GM23338 (cell line): ENCODE measurements around the gene UNK. TPM values are rescaled to one million over a fixed set of nuclear protein-coding genes. Genes with fewer than 3 reads are reported as not detected.

Source experiments
- ATAC-seq: fragments of 200-7000 bp; cut with Tn5 transposase; 3 replicates; pipeline ENCODE4 v1.9.1; 2020
- DNase-seq: peaks from one replicate; pipeline ENCODE4 v3.0.0-alpha.2; 2015; ENCODE audit warnings: low spot score
- H2AFZ ChIP-seq: fragments of 200-600 bp; sonication (generic); 2 replicates; pipeline ENCODE4 v1.8.0; 2016; ENCODE audit warnings: antibody characterized with exemption, mild to moderate bottlenecking, moderate library complexity
- H3F3A ChIP-seq: fragments of 200-600 bp; sonication (generic); replicated peaks from 2 replicates; pipeline ENCODE4 v1.8.0; 2017; ENCODE audit warnings: antibody characterized with exemption, mixed run types, low read depth
- H3K27ac ChIP-seq: fragments of 200-600 bp; sonication (generic); 2 replicates; pipeline ENCODE4 v1.6.1; 2016; ENCODE audit warnings: low read depth
- H3K27me3 ChIP-seq: fragments of 200-600 bp; sonication (generic); 2 replicates; pipeline ENCODE4 v1.8.0; 2016; ENCODE audit warnings: mild to moderate bottlenecking, mixed run types, moderate library complexity; ENCODE audit not compliant: insufficient read depth
- H3K36me3 ChIP-seq: fragments of 200-600 bp; sonication (generic); 2 replicates; pipeline ENCODE4 v1.8.0; 2016; ENCODE audit warnings: mild to moderate bottlenecking; ENCODE audit not compliant: insufficient read depth
- H3K4me1 ChIP-seq: fragments of 200-600 bp; sonication (generic); 2 replicates; pipeline ENCODE4 v1.8.0; 2016; ENCODE audit warnings: mild to moderate bottlenecking, moderate library complexity; ENCODE audit not compliant: insufficient read depth
- H3K4me2 ChIP-seq: fragments of 200-600 bp; sonication (generic); 2 replicates; pipeline ENCODE4 v1.7.1; 2017; ENCODE audit warnings: mixed run types
- H3K4me3 ChIP-seq: fragments of 200-600 bp; sonication (generic); 2 replicates; pipeline ENCODE4 v1.6.1; 2016; ENCODE audit warnings: mixed run types
- H3K79me2 ChIP-seq: fragments of 200-600 bp; sonication (generic); replicated peaks from 2 replicates; pipeline ENCODE4 v1.8.0; 2017; ENCODE audit warnings: mild to moderate bottlenecking; ENCODE audit not compliant: insufficient read depth
- H3K9me2 ChIP-seq: fragments of 200-600 bp; sonication (generic); 2 replicates; pipeline ENCODE4 v1.8.0; 2017; ENCODE audit not compliant: insufficient read depth
- H4K20me1 ChIP-seq: fragments of 200-600 bp; sonication (generic); replicated peaks from 2 replicates; pipeline ENCODE4 v1.8.0; 2017; ENCODE audit warnings: mild to moderate bottlenecking; ENCODE audit not compliant: insufficient read depth
- H3K27ac Mint-ChIP-seq: 2 replicates; pipeline ENCODE4 v1.8.0; 2020; ENCODE audit warnings: inconsistent platforms, mild to moderate bottlenecking, moderate library complexity, mixed read lengths
- H3K27me3 Mint-ChIP-seq: 3 replicates; pipeline ENCODE4 v1.8.0; 2022; ENCODE audit warnings: low read depth, mild to moderate bottlenecking, moderate library complexity, mixed read lengths, inconsistent platforms; ENCODE audit not compliant: insufficient read depth, poor library complexity
- H3K36me3 Mint-ChIP-seq: 3 replicates; pipeline ENCODE4 v1.8.0; 2021; ENCODE audit warnings: low read depth, mild to moderate bottlenecking, inconsistent platforms, moderate library complexity, mixed read lengths
- H3K4me1 Mint-ChIP-seq: 3 replicates; pipeline ENCODE4 v1.8.0; 2020; ENCODE audit warnings: mild to moderate bottlenecking, inconsistent platforms, mixed read lengths
- H3K4me3 Mint-ChIP-seq: 3 replicates; pipeline ENCODE4 v1.8.0; 2021; ENCODE audit warnings: moderate library complexity, mild to moderate bottlenecking, inconsistent platforms, mixed read lengths
- H3K9me3 Mint-ChIP-seq: 3 replicates; pipeline ENCODE4 v1.8.0; 2020; ENCODE audit warnings: moderate library complexity, mild to moderate bottlenecking, inconsistent platforms, mixed read lengths
- CREB1 ChIP-seq: fragments of 250-450 bp; sonication (Bioruptor Pico); IDR thresholded peaks from 2 replicates; pipeline ENCODE4 v1.5.0; 2020; ENCODE audit warnings: low read depth, mild to moderate bottlenecking, moderate library complexity
- EZH2 ChIP-seq: fragments of 200-600 bp; sonication (generic); IDR thresholded peaks from one replicate; pipeline ENCODE4 v1.8.0; 2017; ENCODE audit warnings: antibody characterized with exemption, mild to moderate bottlenecking, low read depth; ENCODE audit not compliant: unreplicated experiment
- JUNB ChIP-seq: IDR thresholded peaks from one replicate; pipeline ENCODE4 v1.6.1; 2016; ENCODE audit warnings: antibody characterized with exemption; ENCODE audit not compliant: unreplicated experiment
- POLR2AphosphoS5 ChIP-seq: IDR thresholded peaks from 2 replicates; pipeline ENCODE4 v1.6.1; 2016; ENCODE audit warnings: antibody characterized with exemption, low read depth
- STAT1 ChIP-seq: IDR thresholded peaks from one replicate; pipeline ENCODE4 v1.6.1; 2016; ENCODE audit warnings: antibody characterized with exemption; ENCODE audit not compliant: unreplicated experiment
- ZNF114 ChIP-seq: fragments of 250-450 bp; sonication (Bioruptor Pico); IDR thresholded peaks from 2 replicates; pipeline ENCODE4 v1.5.0; 2020; ENCODE audit warnings: mild to moderate bottlenecking, moderate library complexity
- polyA plus RNA-seq: library from polyadenylated mRNA; unstranded; fragments of >200 nt; fragmentation: Nextera tagmentation; extraction: Ambion mirVana; gene quantifications from 2 replicates; pipeline ENCODE4 v1.2.1, GENCODE V29; 2016
- total RNA-seq: library from RNA; depleted of rRNA; stranded (reverse); fragments of >200 nt; shearing (Covaris generic); gene quantifications from 2 replicates; pipeline ENCODE4 v1.2.3, GENCODE V29; 2014
- TF ChIP-seq, protein P1 (sequence below): fragments of 250-450 bp; sonication (Bioruptor Pico); IDR thresholded peaks from 2 replicates; pipeline ENCODE4 v1.5.0; 2020; ENCODE audit warnings: mild to moderate bottlenecking, moderate library complexity
- TF ChIP-seq, protein P2 (sequence below), 2 experiments: fragments of 200-600 bp in 1 of 2; sonication (generic) in 1 of 2; conservative IDR thresholded peaks; 2 replicates each; pipeline versions ENCODE4 v1.5.1 to v1.6.1; 2016 to 2017; ENCODE audit warnings: antibody characterized with exemption in 2 of 2, low read depth in 2 of 2, mild to moderate bottlenecking in 2 of 2, moderate library complexity in 1 of 2

Gene UNK
- total and polyA plus RNA-seq, 2 experiments from 2014 or later: 21.8 to 65.2 TPM

DNA sequence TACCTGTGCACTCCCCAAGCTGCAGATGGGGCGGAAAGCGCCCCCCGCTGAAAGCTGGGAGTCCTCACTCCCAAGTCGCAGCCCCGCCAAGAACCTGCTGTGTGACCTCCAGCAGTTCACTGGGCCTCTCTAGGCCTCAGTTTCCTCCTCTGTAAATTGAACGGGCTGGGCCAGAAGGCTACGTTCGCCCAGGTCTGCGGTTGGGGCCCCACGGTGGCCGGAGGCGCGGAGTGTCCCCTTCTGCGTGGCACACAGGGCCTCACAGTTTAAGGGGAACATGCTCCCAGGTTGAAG, 20.2 kb upstream of the UNK start (continued):
- TF ChIP-seq, protein P1, sequence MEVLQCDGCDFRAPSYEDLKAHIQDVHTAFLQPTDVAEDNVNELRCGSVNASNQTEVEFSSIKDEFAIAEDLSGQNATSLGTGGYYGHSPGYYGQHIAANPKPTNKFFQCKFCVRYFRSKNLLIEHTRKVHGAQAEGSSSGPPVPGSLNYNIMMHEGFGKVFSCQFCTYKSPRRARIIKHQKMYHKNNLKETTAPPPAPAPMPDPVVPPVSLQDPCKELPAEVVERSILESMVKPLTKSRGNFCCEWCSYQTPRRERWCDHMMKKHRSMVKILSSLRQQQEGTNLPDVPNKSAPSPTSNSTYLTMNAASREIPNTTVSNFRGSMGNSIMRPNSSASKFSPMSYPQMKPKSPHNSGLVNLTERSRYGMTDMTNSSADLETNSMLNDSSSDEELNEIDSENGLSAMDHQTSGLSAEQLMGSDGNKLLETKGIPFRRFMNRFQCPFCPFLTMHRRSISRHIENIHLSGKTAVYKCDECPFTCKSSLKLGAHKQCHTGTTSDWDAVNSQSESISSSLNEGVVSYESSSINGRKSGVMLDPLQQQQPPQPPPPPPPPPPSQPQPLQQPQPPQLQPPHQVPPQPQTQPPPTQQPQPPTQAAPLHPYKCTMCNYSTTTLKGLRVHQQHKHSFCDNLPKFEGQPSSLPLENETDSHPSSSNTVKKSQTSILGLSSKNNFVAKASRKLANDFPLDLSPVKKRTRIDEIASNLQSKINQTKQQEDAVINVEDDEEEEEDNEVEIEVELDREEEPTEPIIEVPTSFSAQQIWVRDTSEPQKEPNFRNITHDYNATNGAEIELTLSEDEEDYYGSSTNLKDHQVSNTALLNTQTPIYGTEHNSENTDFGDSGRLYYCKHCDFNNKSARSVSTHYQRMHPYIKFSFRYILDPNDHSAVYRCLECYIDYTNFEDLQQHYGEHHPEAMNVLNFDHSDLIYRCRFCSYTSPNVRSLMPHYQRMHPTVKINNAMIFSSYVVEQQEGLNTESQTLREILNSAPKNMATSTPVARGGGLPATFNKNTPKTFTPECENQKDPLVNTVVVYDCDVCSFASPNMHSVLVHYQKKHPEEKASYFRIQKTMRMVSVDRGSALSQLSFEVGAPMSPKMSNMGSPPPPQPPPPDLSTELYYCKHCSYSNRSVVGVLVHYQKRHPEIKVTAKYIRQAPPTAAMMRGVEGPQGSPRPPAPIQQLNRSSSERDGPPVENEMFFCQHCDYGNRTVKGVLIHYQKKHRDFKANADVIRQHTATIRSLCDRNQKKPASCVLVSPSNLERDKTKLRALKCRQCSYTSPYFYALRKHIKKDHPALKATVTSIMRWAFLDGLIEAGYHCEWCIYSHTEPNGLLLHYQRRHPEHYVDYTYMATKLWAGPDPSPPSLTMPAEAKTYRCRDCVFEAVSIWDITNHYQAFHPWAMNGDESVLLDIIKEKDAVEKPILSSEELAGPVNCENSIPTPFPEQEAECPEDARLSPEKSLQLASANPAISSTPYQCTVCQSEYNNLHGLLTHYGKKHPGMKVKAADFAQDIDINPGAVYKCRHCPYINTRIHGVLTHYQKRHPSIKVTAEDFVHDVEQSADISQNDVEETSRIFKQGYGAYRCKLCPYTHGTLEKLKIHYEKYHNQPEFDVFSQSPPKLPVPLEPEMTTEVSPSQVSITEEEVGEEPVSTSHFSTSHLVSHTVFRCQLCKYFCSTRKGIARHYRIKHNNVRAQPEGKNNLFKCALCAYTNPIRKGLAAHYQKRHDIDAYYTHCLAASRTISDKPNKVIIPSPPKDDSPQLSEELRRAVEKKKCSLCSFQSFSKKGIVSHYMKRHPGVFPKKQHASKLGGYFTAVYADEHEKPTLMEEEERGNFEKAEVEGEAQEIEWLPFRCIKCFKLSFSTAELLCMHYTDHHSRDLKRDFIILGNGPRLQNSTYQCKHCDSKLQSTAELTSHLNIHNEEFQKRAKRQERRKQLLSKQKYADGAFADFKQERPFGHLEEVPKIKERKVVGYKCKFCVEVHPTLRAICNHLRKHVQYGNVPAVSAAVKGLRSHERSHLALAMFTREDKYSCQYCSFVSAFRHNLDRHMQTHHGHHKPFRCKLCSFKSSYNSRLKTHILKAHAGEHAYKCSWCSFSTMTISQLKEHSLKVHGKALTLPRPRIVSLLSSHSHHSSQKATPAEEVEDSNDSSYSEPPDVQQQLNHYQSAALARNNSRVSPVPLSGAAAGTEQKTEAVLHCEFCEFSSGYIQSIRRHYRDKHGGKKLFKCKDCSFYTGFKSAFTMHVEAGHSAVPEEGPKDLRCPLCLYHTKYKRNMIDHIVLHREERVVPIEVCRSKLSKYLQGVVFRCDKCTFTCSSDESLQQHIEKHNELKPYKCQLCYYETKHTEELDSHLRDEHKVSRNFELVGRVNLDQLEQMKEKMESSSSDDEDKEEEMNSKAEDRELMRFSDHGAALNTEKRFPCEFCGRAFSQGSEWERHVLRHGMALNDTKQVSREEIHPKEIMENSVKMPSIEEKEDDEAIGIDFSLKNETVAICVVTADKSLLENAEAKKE: no peak

DNA sequence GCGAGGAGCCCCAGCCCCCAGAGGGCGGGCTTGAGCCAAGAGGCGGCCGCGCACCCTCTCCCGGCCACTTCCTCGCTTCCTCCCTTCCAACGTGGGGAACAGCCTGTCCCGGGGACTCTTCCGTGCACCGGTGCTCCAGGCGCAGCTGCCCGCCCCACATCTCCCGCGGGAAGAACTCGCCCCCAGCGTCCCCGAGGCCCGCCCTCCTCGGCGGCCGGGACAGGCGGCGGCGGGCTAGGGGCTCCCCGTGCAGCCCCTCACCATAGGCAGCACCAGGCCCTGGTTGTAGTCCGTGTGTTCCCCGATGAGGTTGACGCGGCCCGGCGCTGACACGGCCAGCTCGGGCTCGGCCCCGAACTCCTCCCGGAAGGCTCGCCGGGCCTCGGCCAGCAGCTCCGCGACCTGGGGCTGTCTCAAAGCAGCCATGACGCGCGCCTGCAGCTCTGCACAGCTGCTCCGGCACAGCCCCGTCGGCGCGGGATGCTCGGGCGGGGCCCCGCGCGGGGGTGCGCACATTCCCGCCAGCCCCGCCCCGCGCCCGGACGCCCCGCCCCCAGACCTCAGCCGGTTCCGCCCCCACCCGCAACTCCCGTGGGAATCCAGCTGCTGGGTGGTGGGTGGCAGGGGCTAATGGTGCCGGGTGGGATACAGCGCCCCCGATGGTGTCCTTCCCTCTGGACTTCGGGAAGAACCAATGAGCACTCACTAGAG, 19.7 kb upstream of the UNK start, which contains the start of gene GALK1:
Gene GALK1 (minus strand): TSS at position 482 of the 711 bp plus-strand sequence. CDS start 56 bp downstream, at position 426.
- H3K4me2 ChIP-seq: peak within 1 kb of the TSS; percentile 87
- H3K27ac ChIP-seq: peak within 1 kb of the TSS; percentile 55; the same call in 1 of the 2 replicates
- peak within 1 kb of the TSS; percentile 90 for H3K4me3 ChIP-seq
- no peaks in the 10 kb centered on the region for H3K79me2 ChIP-seq
- H3K27me3 Mint-ChIP-seq: peaks cover 16% of the 10 kb centered on the region
- peak within 1 kb of the TSS; percentile 99 for H2AFZ ChIP-seq
- TF ChIP-seq STAT1 (no peak), ZNF114 (CRISPR knock-in tag) (no peak), POLR2AphosphoS5 (peak; percentile 53; the same call in 1 of the 2 replicates), CREB1 (peak; percentile 30; the same call in 1 of the 2 replicates), EZH2 (no peak), JUNB (no peak)
- TF ChIP-seq, protein P2, sequence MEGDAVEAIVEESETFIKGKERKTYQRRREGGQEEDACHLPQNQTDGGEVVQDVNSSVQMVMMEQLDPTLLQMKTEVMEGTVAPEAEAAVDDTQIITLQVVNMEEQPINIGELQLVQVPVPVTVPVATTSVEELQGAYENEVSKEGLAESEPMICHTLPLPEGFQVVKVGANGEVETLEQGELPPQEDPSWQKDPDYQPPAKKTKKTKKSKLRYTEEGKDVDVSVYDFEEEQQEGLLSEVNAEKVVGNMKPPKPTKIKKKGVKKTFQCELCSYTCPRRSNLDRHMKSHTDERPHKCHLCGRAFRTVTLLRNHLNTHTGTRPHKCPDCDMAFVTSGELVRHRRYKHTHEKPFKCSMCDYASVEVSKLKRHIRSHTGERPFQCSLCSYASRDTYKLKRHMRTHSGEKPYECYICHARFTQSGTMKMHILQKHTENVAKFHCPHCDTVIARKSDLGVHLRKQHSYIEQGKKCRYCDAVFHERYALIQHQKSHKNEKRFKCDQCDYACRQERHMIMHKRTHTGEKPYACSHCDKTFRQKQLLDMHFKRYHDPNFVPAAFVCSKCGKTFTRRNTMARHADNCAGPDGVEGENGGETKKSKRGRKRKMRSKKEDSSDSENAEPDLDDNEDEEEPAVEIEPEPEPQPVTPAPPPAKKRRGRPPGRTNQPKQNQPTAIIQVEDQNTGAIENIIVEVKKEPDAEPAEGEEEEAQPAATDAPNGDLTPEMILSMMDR (conservative IDR thresholded peaks at IDR 0.05; ENCODE audit: low read depth in 2 of 2): peak; percentile 60 to 69
- peaks cover 4% of the 10 kb centered on the region for H3F3A ChIP-seq
- H3K4me1 ChIP-seq: peaks cover 3% of the 10 kb centered on the region; the same call in 1 of the 2 replicates
- no peaks in the 10 kb centered on the region for H3K9me2 ChIP-seq
- DNase-seq (peak; percentile 79), ATAC-seq (peak; percentile 82)
- peaks cover 5% of the 10 kb centered on the region; the same call in 2 of the 3 replicates for H3K4me1 Mint-ChIP-seq
- 0 out of 2 replicates have a peak, but pooled peaks cover 3% of the 10 kb centered on the region for H4K20me1 ChIP-seq
- H3K9me3 Mint-ChIP-seq: no peaks in the 10 kb centered on the region; the same call in 2 of the 3 replicates
- H3K27ac Mint-ChIP-seq: 0 out of 2 replicates have a peak within 1 kb of the TSS, but pooled peaks have one; percentile 50
- no peaks in the 10 kb centered on the region; the same call in 2 of the 3 replicates for H3K36me3 Mint-ChIP-seq
- H3K36me3 ChIP-seq: no peaks in the 10 kb centered on the region
- no peaks in the 10 kb centered on the region for H3K27me3 ChIP-seq
- peak within 1 kb of the TSS; percentile 76 for H3K4me3 Mint-ChIP-seq
